ENCODE data around the gene EYS.

The EYS gene

DNA sequence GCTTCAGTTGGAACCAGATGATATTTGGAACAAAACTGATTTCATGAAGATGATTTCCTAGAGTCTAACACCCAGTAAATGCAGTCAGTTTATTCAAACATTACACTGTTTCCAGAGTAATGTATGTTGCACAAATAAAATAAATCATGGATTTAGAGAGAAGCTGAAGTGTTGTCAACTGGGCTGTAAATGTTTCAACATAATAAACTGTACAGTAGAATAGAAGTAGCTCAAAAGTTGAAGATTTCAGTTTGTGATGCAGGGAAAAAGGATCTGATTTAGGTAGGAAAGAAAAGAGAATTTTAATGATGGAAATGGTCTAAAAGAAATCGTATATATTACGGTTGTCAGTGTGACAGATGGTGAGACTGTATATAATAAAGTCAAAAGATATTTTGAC is 985.2 kb downstream of the EYS start:
- H3K27ac ChIP-seq, result no peak overlapping the region
- TF ChIP-seq, protein P1, sequence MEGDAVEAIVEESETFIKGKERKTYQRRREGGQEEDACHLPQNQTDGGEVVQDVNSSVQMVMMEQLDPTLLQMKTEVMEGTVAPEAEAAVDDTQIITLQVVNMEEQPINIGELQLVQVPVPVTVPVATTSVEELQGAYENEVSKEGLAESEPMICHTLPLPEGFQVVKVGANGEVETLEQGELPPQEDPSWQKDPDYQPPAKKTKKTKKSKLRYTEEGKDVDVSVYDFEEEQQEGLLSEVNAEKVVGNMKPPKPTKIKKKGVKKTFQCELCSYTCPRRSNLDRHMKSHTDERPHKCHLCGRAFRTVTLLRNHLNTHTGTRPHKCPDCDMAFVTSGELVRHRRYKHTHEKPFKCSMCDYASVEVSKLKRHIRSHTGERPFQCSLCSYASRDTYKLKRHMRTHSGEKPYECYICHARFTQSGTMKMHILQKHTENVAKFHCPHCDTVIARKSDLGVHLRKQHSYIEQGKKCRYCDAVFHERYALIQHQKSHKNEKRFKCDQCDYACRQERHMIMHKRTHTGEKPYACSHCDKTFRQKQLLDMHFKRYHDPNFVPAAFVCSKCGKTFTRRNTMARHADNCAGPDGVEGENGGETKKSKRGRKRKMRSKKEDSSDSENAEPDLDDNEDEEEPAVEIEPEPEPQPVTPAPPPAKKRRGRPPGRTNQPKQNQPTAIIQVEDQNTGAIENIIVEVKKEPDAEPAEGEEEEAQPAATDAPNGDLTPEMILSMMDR (conservative IDR thresholded peaks at IDR 0.05), result no peak
- TF ChIP-seq ZFX (IDR thresholded peaks at IDR 0.05), result no peak

DNA sequence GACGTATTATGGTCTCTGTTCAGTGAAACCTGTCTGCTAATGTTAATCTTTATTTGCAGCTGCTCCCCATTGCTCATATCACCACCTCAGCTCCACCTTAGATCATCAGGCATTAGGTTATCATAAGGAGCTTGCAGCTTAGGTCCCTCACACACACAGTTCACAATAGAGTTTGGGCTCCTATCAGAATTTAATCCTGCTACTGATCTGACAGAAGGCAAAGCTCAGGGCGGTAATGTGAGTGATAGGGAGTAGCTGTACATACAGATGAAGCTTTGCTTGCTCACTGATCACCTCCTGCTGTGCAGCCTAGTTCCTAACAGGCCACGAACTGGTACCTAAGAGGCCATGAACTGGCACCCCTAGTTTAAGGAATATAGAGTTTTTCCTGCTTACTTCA is 989.7 kb downstream of the EYS start:
- TF ChIP-seq, protein P1 (conservative IDR thresholded peaks at IDR 0.05), result no peak
- TF ChIP-seq ZFX (IDR thresholded peaks at IDR 0.05), result no peak

DNA sequence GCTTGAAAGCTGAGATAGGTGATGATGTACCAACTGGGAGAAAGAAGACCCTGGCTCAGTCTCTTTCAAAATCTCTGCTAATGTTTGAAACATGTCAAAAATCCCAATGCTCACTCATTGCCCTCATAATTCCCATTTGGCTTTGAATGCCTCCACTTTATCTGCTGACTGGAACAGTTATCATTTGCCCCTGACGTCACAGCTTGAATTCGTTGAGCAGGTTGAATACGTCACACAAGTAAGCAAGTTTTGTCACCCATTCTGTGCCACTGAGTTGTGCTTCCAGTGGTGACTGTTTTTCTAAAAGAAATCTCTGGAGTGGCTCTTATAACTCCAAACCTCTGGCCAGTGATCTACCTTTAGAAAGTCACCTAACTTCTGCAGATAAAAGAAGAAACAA is 991.4 kb downstream of the EYS start:
- TF ChIP-seq ZFX (IDR thresholded peaks at IDR 0.05), result no peak
- TF ChIP-seq, protein P1 (conservative IDR thresholded peaks at IDR 0.05), result no peak
- H3K27ac ChIP-seq, result no peak overlapping the region

More for the DNA sequence above, 989.7 kb downstream of the EYS start:
- H3K27ac ChIP-seq, result no peak overlapping the region

DNA sequence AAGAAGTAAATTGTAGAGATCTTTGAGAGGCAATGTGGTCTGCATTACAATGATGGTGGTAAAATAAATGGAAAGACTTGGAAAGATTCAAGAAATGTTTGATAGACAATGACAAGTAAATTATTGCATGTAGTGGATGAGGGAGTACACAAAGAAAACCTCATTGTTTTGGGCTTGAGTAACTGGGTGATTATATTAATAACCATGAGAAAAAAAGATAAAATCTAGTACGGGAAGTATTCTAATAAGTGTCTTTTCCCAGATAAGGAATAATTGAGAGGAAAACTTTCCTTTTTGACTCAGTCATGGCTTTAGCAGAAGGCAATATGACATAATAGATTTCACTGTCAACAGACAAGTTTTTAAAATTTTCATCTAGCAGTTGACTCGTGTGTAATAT is 993.0 kb downstream of the EYS start:
- TF ChIP-seq, protein P1 (conservative IDR thresholded peaks at IDR 0.05), result no peak
- TF ChIP-seq ZFX (IDR thresholded peaks at IDR 0.05), result no peak

DNA sequence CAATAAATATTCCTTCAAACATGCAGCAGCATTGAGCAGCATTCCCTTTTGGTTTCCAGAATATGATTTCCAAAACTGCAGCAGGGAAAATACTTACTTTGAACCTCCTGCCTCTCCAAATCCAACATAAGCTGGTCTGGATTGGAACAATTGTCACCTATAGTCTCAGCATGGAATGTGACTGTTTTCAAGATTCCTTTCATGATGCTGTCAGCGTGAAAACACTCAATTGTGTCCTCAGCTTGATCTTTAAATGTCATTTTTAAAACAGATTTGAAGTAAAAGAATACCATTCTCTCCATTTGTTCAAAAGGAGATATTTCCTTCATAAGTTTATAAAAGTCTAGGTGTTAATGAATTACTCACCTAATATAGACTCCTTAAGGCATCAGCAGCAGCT is 993.9 kb downstream of the EYS start:
- no peak overlapping the region for H3K27ac ChIP-seq
- TF ChIP-seq, protein P1 (conservative IDR thresholded peaks at IDR 0.05), result no peak
- no peak for TF ChIP-seq ZFX (IDR thresholded peaks at IDR 0.05)

More for the DNA sequence above, 993.0 kb downstream of the EYS start:
- no peak overlapping the region for H3K27ac ChIP-seq

DNA sequence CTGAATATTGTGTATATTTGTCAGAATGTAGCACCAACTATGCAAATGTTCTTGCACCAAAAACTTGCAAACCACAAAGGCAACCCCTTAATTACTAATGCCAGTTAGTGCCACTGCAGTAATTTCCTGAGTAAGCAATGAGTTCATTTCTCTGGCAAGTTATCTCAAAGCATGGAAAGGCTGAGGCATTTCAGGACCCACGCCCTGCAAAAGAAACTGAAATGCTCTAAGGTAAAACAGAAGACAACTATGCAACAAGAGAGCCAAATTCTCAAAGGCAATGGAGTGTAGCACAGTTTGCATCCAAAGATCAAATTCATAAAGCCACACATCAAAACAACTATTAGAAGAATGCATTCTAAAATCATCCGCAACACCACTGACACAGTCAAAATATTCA is 994.4 kb downstream of the EYS start:
- TF ChIP-seq, protein P1 (conservative IDR thresholded peaks at IDR 0.05), result no peak
- no peak for TF ChIP-seq ZFX (IDR thresholded peaks at IDR 0.05)
- no peak overlapping the region for H3K27ac ChIP-seq

DNA sequence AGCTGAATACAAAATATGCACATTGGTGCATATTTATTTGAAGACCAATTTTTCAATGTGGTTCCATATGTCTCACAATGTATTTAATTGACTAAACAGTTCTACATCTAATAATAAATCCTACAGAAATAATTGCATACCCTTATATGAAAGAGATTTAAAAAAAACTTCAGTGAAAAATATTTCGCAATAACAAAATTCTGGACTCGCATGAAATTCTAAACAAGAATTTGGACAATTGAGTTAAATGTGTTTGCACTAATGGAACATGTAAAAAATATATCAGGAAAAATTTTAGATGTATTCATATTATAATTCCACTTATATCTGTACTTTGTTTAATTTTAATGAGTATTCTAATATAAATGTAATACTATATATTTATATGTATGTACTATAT is 1003.1 kb downstream of the EYS start:
- no peak overlapping the region for H3K27ac ChIP-seq
- TF ChIP-seq, protein P1 (conservative IDR thresholded peaks at IDR 0.05), result no peak
- TF ChIP-seq ZFX (IDR thresholded peaks at IDR 0.05), result no peak

Measured in C4-2B (cell line).